Stimulated activated CD4-positive, alpha-beta T cell treated with anti-CD3 and anti-CD28 coated beads, TNF-alpha, amount 100 ng/mL, for 24 hours (primary cell): ENCODE results near the gene TNFRSF1A.
A peak's percentile ranks its signal among the peaks of the same experiment; 100 is the strongest.
"Not testable (repeated sequence)": the region's sequence is repeated elsewhere in the genome, so short reads cannot be mapped to it uniquely, and the experiment has no call there.

Source experiments
- DNase-seq, 3 experiments: peaks; one replicate each; pipeline ENCODE4 v3.0.0-alpha.2; 2020; ENCODE audit warnings: low read depth in 3 of 3

The TNFRSF1A gene

DNA sequence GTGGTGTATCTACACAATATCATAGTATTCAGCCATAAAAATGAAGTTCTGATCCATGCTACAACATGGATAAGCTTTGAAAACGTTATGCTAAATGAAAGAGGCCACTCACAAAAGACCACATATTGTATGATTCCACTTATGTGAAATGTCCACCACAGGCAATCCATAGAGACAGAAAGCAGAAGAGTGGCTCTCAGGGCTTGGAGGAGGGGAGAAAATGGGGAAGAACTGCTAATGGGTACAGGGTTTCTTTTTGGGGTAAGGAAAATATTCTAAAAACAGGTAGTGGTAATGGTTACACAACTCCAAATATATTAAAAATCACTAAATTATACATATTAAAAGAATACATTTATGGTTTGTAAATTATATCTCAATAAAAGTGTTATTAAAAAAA lies 17.0 kb upstream of the TNFRSF1A start:
- DNase-seq, result no peak

DNA sequence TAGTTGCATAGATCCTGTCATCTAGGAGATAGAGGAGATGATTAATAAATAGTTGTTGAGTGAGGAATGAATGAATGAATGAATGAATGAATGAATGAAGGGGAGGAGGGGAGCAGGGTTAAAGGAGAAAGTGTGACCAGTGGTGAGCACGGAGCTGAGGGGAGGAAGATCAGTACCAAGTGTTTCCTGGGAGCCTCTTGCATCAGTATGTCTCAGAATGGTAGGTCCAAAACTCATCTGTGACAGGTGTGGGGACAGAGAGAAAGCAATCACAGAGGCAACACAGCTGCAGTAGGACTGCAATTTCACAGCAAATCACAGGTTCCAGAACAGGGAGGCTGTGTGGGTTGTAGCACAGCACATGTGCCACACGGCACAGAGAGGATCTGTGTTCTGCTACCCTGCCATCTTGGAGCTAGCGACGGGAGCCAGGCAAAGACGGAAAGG lies 14.5 kb upstream of the TNFRSF1A start:
- DNase-seq, result no peak

DNA sequence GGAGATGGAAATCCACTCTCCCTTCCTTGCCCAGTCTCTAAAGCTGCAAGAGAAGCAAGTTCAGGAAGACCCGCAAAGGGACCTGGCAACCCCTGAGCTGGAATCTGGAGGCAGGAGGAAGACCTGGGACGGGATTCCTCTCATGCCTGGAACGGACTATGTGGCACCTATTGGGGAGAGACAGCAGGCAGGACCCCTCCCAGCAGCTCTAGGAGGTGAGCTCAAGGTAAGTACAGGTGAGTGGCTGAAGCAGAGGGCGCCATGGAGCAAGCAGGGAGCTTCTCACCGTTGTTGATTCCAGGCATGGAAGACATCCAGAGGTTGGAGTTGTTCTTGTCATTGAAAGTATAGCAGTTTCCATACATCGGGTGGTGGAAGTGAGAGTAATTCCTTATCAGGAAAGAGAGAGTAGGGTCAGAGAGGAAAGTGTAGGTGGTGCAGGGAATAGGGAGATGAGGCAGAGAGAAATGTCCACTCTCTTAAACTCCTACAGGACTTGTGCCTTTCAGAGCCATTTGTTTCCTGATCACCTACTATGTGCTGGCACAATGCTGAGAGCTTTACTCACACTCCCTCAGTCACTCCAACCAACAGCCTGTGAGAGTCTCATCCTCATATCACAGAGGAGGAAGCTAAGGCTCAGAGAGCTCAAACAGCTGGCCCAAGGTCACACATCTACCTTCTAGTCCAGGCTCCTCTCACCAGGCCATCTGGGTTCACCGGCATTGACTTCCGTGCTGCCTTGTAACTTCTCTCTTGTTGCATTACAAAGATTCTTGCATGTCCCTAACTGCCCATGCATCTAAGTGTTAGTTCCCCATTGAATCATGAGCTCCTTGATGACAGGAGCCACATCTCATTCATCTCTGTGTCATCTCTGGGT lies 13.9 kb upstream of the TNFRSF1A start:
- DNase-seq, result no peak

DNA sequence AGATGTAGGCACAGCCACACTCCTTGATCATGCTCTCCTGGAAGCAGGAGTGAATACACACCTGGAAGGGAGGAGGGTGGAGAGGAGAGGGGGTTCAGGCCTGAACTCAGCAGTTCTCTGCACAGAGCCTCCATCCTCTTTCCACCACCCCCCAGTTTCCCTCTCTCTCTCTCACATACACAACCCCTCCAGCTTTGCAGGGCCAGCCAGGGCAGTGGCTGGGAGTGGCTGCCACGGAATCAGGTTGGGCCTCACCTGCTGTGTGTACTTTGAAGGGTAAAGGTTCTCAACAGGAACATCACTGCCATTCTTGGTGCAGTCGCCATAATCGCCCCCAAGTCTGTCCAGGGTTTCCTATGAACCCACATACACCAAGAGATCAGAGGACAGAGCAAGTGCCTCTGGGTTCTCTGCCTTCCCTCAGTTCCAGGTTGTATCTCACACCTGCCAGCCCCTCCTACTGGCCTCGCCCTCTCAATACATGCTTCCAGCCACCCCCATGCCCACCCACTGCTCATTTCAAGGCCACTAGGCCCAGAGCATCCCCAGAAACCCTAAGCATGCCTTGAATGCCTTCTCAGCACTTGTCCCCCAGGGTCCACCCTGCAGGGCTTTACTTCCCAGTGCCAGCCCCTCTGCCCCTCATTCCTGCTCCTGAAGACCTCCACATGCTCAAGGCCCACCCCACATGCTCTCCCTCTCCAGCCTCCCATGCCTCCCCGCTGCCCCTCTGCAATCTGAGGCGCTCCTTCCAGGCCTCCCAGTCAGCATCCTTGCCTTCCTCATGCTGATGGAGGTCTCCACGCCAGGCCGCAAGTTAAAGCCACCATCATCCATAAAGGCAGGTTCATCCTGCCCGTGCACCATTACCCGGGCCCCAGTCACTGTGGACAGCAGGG lies 12.9 kb upstream of the TNFRSF1A start:
- no peak for DNase-seq

DNA sequence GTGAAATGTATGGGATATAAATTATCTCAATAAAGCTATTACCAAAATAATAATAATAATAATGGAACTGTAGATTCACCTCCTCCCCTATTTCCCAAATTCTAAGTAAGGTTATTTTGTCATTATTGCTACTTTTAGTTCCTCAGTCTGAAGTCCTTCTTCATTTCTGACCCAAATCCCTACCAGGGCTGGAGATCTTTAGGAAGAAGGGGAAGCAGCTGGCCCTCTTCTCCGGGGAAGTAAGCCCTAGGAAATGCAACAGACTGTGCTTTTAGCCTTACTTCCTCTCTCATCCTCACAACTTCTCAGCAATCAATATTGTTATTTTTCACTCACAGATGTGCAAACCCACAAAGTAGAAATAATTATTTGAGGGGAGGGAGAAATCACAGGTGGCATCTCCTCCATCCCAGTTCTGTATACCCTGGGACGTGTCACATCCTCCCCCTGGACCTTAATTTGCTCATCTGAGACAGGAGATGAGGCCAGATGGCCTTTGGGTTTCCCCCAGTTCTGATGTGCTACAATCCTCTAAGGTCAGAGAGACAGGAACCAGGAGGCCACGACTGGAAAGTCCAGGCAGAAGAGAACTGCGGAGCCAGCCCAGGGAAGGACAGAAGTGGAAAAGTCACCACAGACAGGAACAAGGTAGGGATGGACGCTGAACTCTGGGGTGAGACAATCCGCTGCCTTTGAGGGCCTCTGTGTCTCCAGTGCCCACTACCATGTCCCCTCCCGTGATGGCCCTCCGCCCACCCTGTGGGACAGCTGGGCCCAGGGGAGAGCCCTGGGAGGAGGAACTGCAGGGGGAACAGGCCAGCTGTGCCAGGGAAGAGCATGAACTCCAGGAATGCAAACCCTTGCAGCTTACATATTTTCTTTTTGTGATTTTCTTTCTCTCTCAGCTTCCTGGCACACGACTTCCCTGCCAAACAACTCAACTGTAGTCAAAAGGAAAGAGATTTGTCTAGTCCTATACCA lies 10.6 kb upstream of the TNFRSF1A start:
- no peak for DNase-seq

DNA sequence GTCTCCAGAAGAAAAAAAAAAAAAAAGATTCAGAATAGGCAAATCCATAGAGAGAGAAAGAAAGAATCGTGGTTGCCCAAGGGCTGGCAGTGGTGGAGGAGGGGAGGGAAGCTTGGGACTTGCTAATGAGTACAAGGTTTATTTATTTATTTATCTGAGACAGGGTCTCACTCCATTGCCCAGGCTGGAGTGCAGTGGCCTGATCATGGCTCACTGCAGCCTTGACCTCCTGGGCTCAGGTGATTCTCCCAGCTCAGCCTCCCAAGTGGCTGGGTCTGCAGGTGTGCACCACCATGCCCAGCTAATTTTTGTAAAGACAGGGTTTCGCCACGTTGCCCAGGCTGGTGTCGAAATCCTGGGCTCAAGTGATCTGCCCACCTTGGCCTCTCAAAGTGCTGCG lies 9.7 kb upstream of the TNFRSF1A start:
- no peak for DNase-seq

DNA sequence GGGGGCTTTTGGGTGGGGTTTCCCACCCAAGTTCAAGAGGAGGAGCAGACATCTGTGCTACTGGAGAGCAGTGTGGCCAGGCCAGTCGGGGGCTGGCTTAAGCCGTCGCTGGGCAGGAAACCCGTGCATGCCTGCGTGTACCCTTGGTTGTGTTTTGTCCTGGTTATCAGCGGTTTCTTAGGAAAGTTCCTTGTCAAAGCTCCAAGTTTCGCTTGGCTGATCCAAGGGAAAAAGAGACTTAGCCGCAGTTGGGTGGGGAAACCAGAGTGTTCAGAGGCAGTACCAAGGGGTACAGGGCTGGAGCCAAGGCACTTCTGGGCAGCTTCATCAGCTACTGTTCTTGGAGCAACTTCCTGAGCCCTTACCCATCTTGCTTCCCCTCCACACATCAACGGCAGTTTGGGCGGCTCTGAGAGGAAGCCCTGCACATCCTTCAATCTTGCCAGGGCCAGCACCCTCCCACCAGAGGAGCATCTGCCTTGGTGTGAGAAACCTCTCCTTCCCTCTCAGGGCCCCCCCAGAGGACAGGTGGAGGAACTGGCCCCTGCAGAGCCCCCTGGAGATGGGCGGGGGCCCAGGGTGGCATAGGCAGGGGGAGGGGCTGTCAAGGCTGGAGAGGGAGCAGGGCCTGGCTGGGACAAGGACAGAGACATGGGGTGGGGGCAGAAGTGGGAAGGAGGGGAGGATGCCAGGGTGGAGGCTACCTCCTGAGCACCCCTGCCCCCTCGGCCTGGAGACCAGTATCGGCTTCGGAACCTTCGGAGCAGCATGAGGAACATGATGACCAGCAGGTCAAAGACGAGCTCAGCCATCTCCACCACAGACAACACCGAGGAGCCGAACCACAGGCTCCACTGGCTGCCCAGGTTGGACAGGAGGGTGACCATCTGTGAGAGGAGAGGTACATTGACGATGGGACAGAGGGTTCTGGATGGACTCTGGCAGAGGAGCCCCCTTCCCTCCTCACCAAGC lies 5.8 kb upstream of the TNFRSF1A start:
- no peak for DNase-seq

DNA sequence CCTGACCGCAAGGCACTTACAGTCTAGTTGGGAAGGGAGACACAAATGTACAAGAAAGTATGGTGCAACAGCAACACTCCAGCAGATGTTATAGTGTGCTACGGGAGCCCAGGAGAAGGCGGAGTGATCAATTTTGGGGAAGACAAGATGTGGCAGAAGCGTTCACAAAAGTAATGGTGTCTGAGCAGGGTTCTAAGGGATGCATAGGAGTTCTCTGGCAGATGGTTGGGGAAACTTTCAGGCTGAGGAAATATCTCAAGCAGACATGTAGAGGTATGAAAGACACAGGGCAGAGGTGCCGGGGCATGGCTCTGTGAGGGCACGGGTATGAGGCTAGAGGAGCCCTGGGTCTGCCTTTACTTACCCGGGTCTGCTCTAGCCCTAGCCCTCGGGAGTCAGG lies 5.1 kb upstream of the TNFRSF1A start:
- no peak for DNase-seq

DNA sequence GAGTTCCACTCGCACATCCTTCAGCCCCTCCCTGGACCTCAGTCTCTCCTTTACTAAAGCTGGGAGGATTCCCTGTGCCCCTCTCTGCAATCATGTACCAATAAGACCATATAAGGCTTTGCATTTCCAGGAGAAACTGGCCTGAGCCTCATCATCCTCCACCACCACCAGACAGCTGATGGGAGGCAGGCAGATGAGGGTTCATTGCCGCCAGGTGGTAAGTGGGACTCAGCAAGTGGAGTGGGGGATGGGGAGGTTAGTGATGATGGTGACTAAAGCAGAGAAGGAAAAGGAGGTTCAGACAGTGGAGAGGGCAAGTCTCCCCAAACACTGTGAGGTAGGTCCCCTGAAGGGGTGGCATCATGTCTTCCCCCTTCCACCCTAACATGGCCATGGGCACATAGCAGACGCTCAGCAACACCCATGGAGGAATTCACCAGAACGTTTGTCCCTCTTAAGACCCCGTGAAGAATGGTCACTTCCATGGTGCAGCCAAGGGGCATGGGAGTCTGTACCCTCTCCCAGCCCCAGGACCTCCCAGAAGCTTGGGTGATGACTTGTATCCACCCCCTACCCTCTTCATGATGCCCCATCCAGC lies 4.5 kb upstream of the TNFRSF1A start:
- no peak for DNase-seq

DNA sequence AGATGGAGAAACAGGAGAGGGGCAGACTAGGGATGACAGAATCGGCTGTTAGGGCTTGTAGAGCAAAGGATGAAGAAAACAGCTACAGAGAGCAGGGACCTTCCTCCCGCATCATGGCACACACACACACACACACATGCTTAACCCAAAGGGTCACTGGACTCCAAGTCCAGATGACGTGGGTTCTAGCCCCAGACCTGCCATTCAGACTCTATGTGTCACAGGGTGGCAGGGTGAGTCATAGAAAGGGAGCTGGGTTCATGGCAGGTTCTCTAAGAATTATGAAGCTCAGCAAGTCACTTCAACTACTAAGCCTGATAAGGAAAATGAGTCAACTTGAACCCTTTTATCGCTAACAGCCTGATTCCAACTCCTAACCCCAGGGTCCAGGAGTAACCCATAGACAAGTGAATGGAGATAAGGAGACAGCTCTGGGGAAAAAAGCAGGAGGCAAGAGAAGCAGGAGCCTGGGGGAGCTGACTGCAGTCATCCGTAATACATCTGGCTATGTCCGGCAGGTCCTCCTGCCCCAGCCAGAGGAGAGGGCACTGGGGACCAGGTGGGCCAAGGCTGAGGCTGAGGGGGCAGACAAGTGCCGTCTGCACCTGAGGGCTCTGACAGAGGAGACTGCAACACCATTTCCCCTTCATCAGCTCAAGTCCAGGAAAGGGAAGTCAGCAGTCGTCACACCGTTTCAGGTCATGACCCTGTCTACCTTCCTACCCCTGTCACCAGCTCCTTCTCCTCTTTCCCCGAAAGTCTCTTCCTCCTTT lies 3.6 kb upstream of the TNFRSF1A start:
- peak in 1 of 3 experiments; percentile 34 for DNase-seq

DNA sequence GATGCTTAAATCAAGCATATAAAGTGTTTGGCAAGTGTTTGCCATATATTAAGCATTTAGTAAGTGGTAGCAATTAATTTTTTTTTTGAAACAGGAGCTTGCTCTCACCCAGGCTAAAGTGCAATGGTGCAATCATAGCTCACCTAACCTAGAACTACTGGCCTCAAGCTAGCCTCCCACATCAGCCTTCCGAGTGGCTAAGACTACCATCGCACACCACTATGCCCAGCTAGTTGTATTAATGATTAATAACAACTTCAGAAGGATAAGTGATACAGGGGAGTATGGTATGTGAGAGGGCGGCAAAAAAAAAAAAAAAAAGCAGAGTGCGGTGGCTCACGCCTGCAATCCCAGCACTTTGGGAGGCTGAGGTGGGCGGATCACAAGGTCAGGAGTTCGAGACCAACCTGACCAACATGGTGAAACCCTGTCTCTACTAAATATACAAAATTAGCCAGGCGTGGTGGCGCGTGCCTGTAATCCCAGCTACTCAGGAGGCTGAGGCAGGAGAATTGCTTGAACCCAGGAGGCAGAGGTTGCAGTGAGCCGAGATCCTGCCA lies 2.3 kb upstream of the TNFRSF1A start:
- DNase-seq, result not testable (repeated sequence)

DNA sequence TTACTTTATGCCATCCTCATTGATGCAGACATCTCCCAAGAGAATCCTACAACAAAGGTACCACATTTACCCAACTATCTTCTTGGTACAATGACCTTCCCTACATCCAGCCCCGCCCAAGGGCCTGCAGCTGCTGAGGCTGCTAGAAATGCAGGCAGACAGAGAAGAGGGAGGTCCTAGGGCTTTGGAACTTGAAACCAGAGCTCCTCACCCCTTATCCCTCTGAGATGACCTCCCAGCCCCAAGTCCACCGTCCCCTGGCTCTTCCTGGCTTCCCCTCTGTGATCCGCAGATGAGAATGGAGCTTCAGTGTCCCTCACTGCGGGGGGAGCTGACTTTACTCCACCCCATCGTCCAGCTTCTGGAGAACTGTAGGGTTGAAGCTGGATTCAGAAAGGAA lies 1.6 kb upstream of the TNFRSF1A start:
- no peak for DNase-seq

DNA sequence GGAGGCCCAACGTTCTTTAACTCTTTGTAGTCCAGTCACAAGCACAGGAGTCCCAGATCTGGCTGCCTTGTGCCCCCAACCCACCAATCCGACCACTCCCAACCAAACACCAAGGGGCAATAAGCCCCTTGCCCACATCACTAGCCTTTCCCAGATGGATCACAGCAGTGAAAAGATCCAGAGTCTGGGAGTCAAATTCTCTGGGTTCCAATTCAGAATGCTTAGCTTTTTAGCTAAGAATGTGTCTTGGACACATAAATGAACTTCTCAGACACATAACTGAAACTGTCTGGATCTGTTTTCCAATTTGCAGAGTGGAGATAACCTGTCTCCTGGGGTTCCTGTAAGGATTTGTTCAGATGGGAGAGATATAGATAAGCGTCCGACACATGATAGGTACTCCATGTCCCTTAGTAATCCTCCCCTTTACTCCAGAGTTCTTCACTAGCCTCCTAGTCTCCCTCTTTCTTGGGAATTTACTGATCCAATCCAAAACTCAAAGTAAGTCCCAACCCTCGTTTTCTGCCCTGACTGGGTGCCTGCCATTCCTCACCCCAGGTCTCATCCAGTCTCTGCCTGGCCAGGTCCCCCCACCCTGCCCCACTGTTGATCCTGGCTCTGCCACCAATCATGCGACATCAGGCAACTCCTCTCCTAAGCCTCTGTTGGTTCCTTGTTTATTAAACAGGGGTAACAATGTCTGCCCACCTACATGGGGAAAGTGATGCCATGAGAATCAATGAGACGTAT lies 439 bp upstream of the TNFRSF1A start:
- no peak for DNase-seq

DNA sequence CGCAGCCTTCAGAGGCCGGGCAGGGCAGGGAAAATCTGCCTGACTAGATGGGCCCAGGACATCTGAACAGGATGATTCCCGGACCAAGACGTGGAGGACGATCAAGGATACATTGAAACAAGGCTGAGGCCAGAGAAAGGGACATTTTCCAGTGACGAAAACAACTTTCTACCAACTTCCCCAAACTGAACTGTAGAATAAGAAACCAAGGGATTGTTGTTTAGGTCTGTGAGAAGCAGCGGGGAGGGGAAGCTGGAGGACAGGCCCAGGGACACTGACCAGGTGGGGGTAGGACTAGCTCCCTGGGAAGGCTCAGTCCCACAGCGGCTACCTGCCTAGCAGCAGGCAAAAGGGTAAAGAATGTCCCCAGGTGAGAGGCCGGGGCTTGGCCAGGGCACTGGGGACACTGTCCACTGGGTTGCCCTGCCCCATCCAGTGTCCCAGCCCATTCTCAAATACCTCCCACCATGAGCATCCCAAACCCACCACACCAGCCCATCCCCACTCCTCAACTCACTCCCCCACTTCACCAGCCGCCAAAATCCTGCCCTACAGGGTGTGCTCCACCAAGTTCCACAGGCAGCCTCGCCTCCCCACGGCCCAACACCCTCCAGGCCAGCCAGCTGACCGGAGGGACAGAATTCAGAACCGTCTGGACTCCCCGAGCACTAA lies 995 bp downstream of the TNFRSF1A start:
- DNase-seq, result no peak

DNA sequence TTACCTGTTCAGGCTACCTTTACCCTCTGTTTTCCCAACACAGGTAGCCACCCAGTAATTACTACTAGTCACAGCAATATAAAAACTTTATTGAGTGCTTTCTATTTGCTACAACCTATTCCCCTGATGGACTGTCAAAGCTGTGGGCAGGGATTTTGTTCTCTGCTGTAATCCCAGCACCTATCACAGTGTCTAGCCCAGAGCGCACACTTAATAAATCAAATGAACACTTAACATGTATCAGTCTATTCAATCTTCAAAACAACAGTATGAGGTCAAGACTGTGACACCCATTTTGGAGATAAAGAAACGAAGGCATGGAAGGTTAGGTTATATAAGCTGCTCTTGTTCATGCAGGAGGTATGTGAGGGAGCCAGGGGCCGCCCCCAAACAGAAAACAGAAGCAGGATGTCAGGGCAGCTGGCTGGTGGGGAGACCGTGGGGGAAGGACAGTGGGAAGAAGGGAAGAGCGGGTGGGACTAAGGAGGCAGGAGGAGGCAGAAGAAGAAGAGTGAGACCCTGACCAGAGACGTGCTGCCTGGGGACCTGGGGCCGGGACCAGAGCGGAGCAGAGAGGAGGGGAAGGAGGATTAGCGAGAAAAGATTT lies 1.7 kb downstream of the TNFRSF1A start:
- DNase-seq, result no peak

DNA sequence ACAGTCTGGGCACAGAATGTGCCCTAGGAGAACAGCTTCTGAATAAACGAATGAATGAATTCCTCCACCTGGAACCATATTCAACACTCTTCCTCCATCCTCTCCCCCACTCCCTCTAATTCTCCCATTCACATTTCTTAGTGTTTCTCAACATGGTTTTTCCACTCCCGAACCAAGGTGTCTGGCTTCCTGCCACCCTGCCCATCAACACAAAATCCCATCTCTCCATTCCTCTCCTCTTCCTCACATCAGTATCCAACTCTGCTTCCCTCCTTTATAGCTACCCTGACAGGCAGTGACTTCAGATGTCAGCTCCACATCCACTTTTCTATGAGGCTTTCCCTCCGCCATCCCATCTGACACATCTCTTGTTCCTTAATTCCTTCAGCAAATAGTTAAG lies 2.9 kb downstream of the TNFRSF1A start:
- DNase-seq, result no peak

DNA sequence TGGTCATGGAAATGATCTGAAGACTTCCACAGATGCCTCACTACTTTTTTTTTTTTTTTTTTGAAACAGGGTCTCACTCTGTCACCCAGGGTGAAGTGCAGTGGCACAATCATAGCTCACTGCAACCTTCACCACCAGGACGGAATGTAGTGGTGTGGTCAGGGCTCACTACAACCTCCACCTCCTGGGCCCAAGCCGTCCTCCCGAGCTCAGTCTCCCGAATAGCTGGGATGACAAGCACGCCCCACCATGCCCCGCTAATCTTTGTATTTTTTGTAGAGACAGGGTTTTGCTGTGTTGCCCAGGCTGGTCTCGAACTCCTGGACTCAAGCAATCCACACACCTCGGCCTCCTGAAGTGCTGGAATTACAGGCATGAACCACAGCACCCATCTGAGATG lies 3.3 kb downstream of the TNFRSF1A start:
- DNase-seq, result not testable (repeated sequence)
